Left ventricle myocardium superior (tissue), 1 donor: Measurements from ENCODE around the gene PTGER4. TPM values are rescaled to one million over a fixed set of nuclear protein-coding genes. Genes with fewer than 3 reads are reported as not detected.
"Not testable (repeated sequence)": the region's sequence is repeated elsewhere in the genome, so short reads cannot be mapped to it uniquely, and the experiment has no call there.

Experiments
- ATAC-seq: fragments of 200-7000 bp; cut with Tn5 transposase; one replicate; pipeline ENCODE4 v1.9.1; 2020; ENCODE audit warnings: mild to moderate bottlenecking, moderate library complexity
- DNase-seq: peaks from one replicate; pipeline ENCODE4 v3.0.0-alpha.2; 2020
- intact Hi-C: fragments of 100-400 bp; cut with micrococcal nuclease; formaldehyde crosslinking; loops from one replicate; pipeline ENCODE4 v1.11.0; 2022
- long read RNA-seq: library from polyadenylated mRNA; unstranded; transcript quantifications from one replicate; pipeline ENCODE4 v2.0.0, GENCODE V29; 2021
- total RNA-seq: library from RNA; stranded (reverse); fragmentation: NEBNext Ultra II Directional; extraction: Animal tissue kit (Norgen Biotek cat#: 25700); gene quantifications from one replicate; pipeline ENCODE4 v1.2.1, GENCODE V29; 2021
- donor health status: DM: no; HTN: yes; CAD: no; lungs with severe emphysema.

PTGER4 gene
- total RNA-seq = 6.6 TPM
- long read RNA-seq, transcript PTGER4-201 (3 exons, 3,848 nt) = major isoform, 7 of 9 reads
- long read RNA-seq, partial matches to known transcripts = 0 of 9 reads
- long read RNA-seq, other reads (novel, unspliced or antisense) = 0 of 9 reads

- DNase-seq (peak; percentile 41), ATAC-seq (no peak)
- intact Hi-C loops = no loop called here
Observed at GRCh38 chr5:40679913-40680681, at the start of gene PTGER4. Gene PTGER4, plus strand, starts transcription at chr5:40679915. Its CDS starts 1,079 bp downstream, at chr5:40680994.

- DNase-seq (no peak), ATAC-seq (no peak)
- intact Hi-C loops = no loop called here
Observed at GRCh38 chr5:40630126-40630525, 49.6 kb upstream of the PTGER4 start.

GRCh38 chr5:40631236-40631635 is 48.5 kb upstream of the PTGER4 start:
- ATAC-seq (no peak), DNase-seq (no peak)
- intact Hi-C loops = no loop called here

GRCh38 chr5:40634154-40634553 is 45.6 kb upstream of the PTGER4 start:
- intact Hi-C loops = no loop called here
- no peak for ATAC-seq

GRCh38 chr5:40634593-40634992 is 45.1 kb upstream of the PTGER4 start:
- ATAC-seq (no peak), DNase-seq (no peak)
- intact Hi-C loops = no loop called here

More at GRCh38 chr5:40634154-40634553, 45.6 kb upstream of the PTGER4 start:
- no peak for DNase-seq

- intact Hi-C loops, ATAC-seq, DNase-seq: not testable (repeated sequence)
Observed at GRCh38 chr5:40639531-40639930, 40.2 kb upstream of the PTGER4 start.

GRCh38 chr5:40646266-40646665 is 33.4 kb upstream of the PTGER4 start:
- intact Hi-C loops = no loop called here
- ATAC-seq = no peak
- no peak for DNase-seq

- intact Hi-C loops = no loop called here
Observed at GRCh38 chr5:40648150-40648549, 31.6 kb upstream of the PTGER4 start.

GRCh38 chr5:40649463-40650030 is 30.2 kb upstream of the PTGER4 start:
- DNase-seq (no peak), ATAC-seq (no peak)
- intact Hi-C loops = no loop called here

More at GRCh38 chr5:40648150-40648549, 31.6 kb upstream of the PTGER4 start:
- no peak for ATAC-seq
- DNase-seq = no peak

GRCh38 chr5:40651201-40651600 is 28.5 kb upstream of the PTGER4 start:
- intact Hi-C loops = no loop called here
- ATAC-seq (no peak), DNase-seq (no peak)

- ATAC-seq (no peak), DNase-seq (no peak)
- intact Hi-C loops = no loop called here
Observed at GRCh38 chr5:40652441-40653220, 27.1 kb upstream of the PTGER4 start.

GRCh38 chr5:40653221-40654022 is 26.3 kb upstream of the PTGER4 start:
- DNase-seq (no peak), ATAC-seq (no peak)
- intact Hi-C loops = no loop called here

- intact Hi-C loops = no loop called here
- no peak for ATAC-seq
Observed at GRCh38 chr5:40654377-40654991, 25.2 kb upstream of the PTGER4 start.

GRCh38 chr5:40655138-40655537 is 24.6 kb upstream of the PTGER4 start:
- intact Hi-C loops = no loop called here
- DNase-seq (no peak), ATAC-seq (no peak)

More at GRCh38 chr5:40654377-40654991, 25.2 kb upstream of the PTGER4 start:
- no peak for DNase-seq

GRCh38 chr5:40656091-40656490 is 23.6 kb upstream of the PTGER4 start:
- DNase-seq, ATAC-seq, intact Hi-C loops: not testable (repeated sequence)

- DNase-seq = no peak
- ATAC-seq = no peak
- intact Hi-C loops = no loop called here
Observed at GRCh38 chr5:40656766-40657165, 22.9 kb upstream of the PTGER4 start.

- ATAC-seq (no peak), DNase-seq (no peak)
- intact Hi-C loops = no loop called here
Observed at GRCh38 chr5:40660751-40661150, 19.0 kb upstream of the PTGER4 start.

GRCh38 chr5:40665635-40666298 is 13.9 kb upstream of the PTGER4 start:
- no peak for ATAC-seq
- DNase-seq = no peak
- intact Hi-C loops = no loop called here
